OCI-LY7 (cell line): ENCODE results near the gene RHOB.

Experiments used
- EZH2phosphoT487 ChIP-seq: fragments of 200-600 bp; sonication (generic); IDR thresholded peaks from 2 replicates; pipeline ENCODE4 v1.6.1; 2018; ENCODE audit warnings: low read depth, borderline replicate concordance, mild to moderate bottlenecking, mixed run types, antibody characterized with exemption, low read length, moderate library complexity, mixed read lengths
- TF ChIP-seq, protein P1 (sequence below): fragments of 200-600 bp; sonication (generic); conservative IDR thresholded peaks from 2 replicates; pipeline ENCODE4 v1.5.1; 2014; ENCODE audit warnings: mild to moderate bottlenecking, antibody characterized with exemption, low read length, moderate library complexity, mixed read lengths

DNA sequence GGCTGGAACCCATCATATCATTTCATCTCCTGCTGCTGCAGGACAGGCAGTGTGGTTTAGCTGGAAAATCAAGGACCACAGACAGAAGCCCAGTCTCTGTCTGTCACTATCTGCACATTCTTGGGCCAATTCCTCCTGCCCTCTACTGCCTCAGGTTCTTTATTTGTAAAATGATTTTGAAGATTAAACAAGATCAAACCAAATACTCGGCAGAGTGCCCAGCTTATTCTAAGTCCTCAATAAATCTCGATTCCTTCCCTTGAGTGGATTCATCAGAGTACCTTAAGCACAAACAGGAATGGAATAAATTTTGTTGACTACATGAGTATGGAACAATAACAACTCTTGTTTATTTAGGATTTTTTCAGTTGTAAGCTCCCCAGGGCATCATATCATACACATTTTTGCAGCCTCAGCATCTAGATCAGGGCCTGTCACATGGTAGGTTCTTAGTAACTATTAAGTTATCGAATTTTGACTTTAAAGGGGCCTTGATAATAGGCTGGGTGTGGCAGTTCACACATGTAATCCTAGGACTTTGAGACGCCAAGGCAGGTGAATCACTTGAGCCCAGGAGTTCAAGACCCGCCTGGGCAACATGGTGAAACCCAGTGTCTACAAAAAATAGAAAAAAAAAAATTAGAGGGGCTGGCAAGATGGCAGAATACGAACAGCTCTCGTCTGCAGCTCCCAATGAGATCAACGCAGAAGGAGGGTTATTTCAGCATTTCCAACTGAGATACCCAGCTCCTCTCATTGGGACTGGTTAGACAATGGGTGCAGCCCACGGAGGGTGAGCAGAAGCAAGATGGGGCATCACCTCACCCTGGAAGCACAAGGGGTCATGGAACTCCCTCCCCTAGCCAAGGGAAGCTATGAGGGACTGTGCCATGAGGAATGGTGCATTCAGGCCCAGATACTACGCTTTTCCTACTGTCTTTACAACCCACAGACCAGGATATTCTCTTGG is 11.1 kb downstream of the RHOB start:
- TF ChIP-seq, protein P1, sequence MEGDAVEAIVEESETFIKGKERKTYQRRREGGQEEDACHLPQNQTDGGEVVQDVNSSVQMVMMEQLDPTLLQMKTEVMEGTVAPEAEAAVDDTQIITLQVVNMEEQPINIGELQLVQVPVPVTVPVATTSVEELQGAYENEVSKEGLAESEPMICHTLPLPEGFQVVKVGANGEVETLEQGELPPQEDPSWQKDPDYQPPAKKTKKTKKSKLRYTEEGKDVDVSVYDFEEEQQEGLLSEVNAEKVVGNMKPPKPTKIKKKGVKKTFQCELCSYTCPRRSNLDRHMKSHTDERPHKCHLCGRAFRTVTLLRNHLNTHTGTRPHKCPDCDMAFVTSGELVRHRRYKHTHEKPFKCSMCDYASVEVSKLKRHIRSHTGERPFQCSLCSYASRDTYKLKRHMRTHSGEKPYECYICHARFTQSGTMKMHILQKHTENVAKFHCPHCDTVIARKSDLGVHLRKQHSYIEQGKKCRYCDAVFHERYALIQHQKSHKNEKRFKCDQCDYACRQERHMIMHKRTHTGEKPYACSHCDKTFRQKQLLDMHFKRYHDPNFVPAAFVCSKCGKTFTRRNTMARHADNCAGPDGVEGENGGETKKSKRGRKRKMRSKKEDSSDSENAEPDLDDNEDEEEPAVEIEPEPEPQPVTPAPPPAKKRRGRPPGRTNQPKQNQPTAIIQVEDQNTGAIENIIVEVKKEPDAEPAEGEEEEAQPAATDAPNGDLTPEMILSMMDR: no peak
- TF ChIP-seq EZH2phosphoT487: no peak
